KG1 (cell line): Measurements from ENCODE around the gene DBX2.
"Not testable (repeated sequence)": the region's sequence is repeated elsewhere in the genome, so short reads cannot be mapped to it uniquely, and the experiment has no call there.

Experiments
- DNase-seq: peaks from one replicate; lab custom pipeline; 2025; lab: John Stamatoyannopoulos, UW

DBX2 gene

DNA sequence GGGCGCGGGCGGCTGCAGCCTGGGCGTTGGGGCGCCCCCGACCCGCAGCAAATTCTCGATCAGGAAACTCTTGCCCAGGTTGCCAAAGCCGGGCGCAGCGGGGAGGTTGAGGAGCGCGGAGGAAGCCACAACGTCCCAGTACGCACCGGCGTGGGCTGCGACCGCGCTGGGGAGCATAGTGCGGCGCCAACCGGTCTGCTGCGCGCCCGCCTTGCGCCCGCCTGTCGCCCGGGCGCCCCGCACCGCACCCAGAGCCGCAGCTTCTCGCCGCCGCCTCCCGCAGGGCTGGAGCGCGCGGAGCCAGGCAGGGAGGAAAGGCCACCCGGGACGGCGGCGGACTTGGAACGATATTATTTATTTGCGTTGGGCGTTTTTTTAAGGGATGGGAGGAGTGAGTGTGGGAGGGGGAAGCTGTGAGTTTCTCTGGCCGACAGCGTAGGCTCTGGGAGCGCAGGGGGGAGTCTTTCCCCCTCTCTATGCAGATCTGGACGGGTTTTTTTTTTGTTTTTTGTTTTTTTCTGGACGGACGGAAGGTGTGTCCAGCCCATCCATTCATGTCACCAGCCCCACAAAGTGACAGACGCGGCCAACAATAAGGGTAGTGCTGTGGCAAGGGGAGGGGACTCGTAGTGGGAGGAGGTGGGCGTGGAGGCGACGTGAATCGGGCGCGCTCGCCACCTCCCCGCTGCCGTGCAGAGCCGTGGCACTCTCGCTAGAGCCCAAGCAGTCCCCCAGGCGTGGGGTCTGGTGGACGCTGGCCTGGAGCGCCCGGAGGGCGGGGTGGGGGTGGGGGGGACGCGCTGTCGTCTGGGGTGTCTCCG is at the start of gene DBX2:
Gene DBX2 (minus strand): TSS at position 349 of the 821 bp plus-strand sequence. CDS start 172 bp downstream, at position 177.
- DNase-seq = no peak

- DNase-seq = no peak
These were observed 47.9 kb upstream of the DBX2 start for GRCh38 chr12:45098766-45099165.

GRCh38 chr12:45095417-45095816 is 44.5 kb upstream of the DBX2 start:
- not testable (repeated sequence) for DNase-seq

- no peak for DNase-seq
These were observed 42.2 kb upstream of the DBX2 start for GRCh38 chr12:45093051-45093450.

GRCh38 chr12:45089411-45090075 is 38.6 kb upstream of the DBX2 start:
- DNase-seq = no peak

- no peak for DNase-seq
These were observed 37.7 kb upstream of the DBX2 start for GRCh38 chr12:45088608-45089007.

DNA sequence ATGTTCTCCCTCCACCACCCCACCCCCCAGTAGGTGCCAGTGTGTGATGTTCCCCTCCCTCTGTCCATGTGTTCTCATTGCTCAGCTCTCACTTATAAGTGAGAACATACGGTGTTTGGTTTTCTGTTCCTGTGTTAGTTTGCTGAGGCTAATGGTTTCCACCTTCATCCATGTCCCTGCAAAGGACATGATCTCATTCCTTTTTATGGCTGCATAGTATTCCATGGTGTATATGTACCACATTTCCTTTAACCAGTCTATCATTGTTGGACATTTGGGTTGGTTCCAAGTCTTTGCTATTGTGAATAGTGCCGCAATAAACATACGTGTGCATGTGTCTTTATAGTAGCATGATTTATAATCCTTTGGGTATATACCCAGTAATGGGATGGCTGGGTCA is 33.3 kb upstream of the DBX2 start:
- not testable (repeated sequence) for DNase-seq

GRCh38 chr12:45077251-45077650 is 26.4 kb upstream of the DBX2 start:
- DNase-seq = no peak

- no peak for DNase-seq
These were observed 25.6 kb upstream of the DBX2 start for GRCh38 chr12:45076417-45077026.

DNA sequence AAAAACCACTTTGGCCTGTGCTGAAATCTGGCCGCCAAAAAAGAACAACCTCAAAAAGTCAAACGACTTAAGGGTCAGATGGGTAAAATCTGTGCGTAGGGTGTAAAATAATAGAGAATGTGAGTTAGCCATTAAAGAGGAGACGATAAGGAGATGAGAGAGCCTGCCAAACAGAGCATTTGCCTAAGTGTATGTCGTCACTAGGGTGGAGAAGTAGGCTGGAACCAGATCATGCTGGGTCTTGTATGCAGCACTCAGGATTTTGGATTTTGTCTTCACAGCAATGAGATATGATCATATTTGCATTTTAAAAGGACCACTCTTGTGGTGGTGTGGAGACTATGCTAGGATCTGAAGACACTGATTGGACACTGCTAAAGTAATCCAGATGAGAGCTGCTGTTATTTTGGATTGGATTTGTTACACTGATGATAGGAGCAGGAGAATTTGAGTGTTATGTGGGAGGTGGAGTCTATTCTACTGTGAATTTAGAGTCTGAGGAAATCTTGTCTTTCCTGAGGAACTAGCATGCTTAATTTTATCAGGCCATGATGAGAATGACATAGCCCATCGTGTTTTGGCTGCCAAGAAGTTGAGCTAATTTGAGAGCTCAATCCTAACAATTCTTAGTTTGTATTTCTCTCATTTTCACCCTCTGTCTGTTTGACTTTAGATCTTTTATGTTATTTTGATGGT is 24.8 kb upstream of the DBX2 start:
- DNase-seq = no peak

DNA sequence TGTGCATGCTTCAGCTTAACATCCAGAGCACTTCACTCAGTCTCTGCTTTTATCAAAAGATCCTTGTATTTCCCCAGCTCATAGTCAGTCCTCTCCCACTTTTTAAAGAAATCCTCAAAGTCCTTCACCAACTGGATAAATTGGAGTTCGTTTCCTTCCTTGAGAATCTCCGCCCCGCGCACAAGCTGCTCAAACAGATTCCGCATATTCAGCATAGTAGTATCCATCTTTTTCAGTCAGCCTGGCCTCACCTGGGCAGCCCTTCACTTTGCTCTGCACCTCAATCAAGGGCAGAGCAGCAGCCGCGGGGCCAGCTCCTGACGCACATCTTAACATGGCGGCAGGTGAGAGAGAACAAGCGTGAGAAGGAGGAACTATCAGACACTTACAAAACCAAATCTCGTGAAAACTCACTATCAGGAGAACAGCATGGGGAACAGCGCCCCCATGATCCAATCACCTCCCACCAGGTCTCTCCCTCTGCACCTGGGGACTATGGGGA is 14.3 kb upstream of the DBX2 start:
- DNase-seq = no peak

GRCh38 chr12:45060976-45061375 is 10.1 kb upstream of the DBX2 start:
- DNase-seq = no peak

- no peak for DNase-seq
These were observed 750 bp upstream of the DBX2 start for GRCh38 chr12:45051572-45052125.

- DNase-seq = no peak
These were observed 768 bp downstream of the DBX2 start for GRCh38 chr12:45049912-45050750.

DNA sequence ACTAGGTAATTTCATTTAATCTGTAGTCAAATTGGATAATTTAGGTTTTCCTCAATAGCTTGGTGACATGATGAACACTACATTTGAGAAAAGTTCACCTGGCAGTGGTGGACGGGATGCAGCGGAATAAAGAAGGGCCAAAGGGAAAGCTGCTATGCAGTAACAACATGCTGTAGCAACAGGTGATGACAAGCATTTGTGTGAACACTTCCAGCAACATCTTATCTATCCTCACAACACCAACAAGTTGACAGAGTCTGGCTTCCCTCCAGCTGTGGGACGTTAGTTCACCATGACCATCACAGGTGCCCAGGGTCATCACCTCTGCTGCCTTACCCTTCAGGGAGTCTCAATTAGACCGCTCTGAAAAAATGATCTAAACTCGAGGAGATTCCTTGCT is 8.3 kb downstream of the DBX2 start:
- no peak for DNase-seq

DNA sequence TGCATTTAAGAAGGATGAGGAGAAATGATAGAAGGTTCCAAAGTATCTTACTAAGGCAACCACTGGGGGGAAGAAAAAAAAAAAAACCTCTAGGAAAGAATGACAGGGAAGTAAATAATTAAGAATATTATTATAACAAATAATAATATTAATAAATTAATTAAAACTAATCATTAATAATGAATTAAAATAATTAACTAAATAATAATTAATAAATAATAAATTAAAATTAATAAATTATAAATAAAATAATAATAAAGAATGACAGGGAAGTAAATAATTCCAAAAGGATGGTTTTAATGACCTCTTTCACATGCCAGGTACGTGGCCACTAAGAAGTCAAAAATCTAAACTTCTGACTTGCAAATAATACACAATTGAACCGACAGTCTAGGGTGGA is 9.9 kb downstream of the DBX2 start:
- DNase-seq = no peak

DNA sequence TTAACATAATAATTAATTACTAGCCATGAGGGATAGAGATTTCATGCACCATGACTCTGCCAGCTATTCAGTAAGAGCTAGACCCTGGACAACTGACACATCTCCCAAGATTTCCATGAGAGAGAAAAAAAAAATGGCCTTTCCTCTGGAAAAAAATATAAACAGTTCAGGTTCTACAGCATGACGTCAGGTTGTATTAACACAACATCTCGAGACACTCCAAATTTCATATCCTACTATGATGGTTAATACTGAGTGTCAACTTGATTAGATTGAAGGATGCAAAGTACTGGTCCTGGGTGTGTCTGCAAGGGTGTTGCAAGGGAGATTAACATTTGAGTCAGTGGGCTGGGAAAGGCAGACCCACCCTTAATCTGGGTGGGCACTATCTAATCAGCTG is 11.1 kb downstream of the DBX2 start:
- no peak for DNase-seq

DNA sequence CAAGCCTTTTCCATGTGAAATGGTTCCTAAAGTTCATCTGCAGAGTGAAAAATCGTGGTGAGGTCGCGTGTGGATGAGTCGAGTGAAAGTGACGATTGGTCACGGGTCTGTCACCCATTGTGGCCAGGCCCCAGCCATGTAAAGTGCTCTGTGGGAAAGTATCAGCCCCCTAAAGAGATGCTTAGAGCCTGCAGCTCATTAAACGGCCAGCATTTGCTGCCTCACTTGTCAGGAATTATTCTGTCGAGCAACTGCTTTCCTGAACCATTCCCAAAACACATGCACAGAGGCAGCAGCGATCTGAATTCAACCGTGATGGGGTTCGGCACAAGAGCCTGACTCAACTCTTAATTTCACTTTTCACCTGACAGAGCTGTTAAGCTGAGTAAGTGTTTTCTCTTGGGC is 16.0 kb downstream of the DBX2 start:
- DNase-seq = no peak

DNA sequence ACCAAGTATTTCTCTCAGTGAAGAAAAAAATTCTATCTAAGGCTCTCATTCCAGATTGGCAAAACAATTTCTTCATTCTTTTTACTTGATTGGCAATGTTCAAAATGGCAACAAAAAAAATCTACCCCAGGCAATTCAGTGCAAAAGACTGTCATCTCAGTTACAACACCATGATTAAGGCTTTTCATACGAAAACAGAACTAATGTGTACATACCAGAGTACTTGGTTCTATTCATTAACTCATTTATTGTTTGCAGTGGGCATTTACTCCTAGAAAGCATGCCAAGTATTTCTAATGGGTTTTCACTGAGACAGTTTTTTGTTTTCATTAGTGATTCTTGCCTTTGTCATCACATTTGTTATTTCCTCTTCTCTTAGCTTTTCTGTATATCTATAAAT is 33.0 kb downstream of the DBX2 start:
- no peak for DNase-seq

GRCh38 chr12:45014396-45014795 is 36.5 kb downstream of the DBX2 start:
- no peak for DNase-seq

DNA sequence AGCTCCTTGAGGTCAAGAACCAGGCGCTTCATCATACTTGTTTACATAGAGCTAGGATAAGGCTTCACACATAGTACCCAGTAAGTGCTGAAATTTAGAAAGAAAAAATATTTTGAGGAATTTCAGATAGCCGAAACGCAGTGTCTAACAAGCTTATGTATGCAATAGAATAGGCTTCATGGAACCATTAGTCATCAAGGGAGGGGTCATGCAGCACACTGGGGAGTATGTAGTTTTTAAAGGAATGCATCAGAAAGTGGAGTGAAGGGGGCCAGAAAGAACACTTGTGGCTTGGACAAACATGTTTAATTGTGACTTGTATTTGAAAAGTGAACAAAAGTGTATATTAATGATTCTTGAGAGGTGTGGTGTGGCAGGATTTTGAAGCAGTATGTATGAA is 38.1 kb downstream of the DBX2 start:
- no peak for DNase-seq
